Urothelium cell line (cell line): ENCODE results near the gene CNTNAP2.

Experiments used
- DNase-seq: peaks from one replicate; pipeline ENCODE4 v3.0.0; 2011; ENCODE audit warnings: low spot score, mixed read lengths
- FAIRE-seq: peaks from 2 replicates; lab custom pipeline; 2011; peaks lifted over from hg19 to GRCh38; lab: Jason Lieb, UNC

The CNTNAP2 gene

DNA sequence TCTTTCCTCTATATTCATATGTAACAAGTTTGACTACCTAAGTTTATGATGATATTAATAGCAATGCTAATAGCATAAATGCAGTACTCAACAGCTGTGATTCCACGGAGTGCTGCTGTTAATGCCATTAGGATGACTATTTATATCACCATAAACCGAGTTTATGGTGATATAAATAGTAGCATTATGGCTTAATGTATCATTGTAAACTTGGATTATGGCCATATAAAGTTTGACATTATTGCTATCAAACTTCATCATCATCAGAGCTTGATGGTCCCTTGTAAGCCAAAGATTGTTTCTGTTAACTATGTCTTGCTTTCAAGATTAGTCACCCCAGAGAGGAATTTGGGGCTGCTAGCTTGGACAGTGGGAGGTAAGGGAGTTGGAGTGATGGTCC is 1861.6 kb downstream of the CNTNAP2 start:
- FAIRE-seq = no peak
- no peak for DNase-seq

DNA sequence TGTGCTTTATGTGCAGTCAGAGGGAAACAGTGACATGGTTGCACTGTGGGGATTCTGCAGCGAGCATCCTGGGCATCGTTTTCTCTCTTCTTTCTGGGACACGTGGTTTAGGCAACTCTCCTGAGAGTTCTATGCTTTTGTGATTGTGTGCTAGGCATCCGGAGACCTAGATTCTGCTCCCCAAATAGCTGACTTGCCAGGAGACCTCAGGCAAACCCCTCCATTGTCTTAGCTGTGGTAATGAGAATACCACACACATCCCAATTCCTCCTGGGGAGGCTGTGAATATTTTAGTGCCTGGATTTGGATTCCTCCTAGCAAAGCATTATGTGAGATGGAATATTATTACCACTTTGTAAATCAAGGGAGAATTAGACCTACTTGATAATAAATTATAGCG is 1862.0 kb downstream of the CNTNAP2 start:
- DNase-seq = no peak
- FAIRE-seq = no peak

DNA sequence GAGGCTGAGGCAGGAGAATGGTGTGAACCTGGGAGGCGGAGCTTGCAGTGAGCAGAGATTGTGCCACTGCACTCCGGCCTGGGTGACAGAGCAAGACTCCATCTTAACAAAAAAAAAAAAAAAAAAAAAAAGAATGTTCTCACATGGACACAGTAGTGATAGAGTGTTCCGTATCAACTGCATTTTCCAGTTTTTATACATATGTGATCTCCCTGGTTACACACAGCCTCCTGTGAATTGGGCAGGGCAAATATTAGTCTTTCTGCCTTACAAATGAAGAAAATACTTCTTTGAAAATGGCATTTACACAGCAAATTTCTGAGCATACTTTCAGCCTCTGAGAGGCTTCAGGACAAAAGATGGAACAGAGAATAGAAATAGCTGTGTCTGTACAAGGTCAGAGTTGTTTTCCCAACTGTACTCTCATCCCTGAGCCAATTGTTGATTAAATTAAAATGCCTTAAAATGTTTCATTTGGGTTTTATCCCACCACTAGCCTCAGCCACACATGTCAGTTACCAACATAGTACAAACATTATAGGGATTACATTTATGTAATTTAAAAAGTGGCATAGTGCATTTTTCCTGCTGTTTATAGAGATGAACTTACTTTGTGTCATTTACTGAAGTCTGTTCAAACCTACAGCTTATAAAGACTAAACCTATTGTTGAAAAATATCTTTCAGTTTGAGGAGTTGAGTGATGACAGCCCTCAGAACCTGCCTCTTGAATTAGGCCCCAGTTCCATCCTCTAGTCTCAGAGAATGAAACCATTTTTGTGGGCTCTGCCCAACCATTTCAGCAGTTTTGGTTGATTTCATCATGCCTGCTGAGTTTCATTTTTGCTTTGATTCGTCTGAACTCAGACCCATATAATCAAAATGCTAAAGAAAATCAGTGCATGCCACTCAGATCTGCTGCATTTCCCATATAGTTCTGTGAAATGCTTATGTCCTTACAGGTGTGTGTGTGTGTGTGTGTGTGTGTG is 1864.5 kb downstream of the CNTNAP2 start:
- FAIRE-seq (no peak), DNase-seq (no peak)

DNA sequence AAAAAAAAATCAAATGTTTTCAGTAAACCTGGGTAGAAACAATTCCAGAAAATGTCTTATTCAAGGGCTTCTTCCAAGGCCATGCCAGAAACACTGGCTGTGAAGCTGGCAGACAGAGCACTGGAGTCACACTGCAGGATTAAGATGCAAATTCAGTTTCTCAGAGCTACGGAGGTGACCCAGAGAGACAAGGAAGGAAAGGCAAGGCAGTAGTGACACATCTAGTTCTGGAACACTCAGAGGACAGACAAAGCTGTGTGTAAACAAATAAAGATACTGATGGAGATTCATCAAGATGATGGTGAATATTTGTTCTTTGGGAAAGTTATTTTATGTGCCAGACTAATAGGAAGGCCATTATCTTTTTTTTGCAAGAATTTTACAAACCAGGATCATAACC is 1865.7 kb downstream of the CNTNAP2 start:
- FAIRE-seq = no peak
- DNase-seq = no peak

DNA sequence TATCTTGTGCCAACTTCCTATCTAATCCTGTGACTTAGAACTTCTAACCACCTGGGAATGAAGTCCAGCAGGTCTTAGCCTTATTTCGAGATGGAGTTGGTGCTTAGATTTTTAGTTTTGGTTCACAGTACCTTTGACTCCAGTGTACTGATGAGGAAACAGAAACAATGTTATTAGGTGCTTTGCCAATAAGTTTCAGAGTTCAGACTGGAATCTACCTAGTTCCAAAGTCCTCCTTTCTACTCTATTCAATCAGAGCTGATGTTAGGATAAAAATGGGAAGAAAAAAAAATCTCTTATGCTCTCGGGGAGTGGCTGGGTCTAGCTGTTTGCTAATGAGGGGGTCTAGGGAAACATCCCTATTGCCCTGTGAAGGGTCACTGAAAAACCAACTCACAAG is 1867.7 kb downstream of the CNTNAP2 start:
- no peak for FAIRE-seq
- DNase-seq = no peak

DNA sequence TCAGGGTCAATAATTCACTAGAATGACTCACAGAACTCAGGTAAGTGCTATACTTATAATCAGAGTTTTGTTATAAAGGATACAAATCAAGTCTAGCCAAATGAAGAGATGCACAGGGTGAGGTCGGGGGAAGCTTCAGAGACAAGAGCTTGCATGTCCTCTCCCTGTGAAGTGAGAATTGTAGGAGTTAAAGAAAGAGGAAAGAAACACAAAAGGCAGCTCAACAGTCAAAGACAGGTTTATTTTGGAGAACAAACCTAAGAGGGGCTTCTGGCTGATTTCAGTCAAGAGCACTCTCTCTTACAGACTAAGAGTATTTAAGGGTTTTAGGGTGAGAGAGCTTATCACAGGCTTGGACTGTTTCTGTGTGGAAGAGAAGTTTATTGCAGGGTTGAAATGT is 1873.5 kb downstream of the CNTNAP2 start:
- DNase-seq = no peak
- no peak for FAIRE-seq

DNA sequence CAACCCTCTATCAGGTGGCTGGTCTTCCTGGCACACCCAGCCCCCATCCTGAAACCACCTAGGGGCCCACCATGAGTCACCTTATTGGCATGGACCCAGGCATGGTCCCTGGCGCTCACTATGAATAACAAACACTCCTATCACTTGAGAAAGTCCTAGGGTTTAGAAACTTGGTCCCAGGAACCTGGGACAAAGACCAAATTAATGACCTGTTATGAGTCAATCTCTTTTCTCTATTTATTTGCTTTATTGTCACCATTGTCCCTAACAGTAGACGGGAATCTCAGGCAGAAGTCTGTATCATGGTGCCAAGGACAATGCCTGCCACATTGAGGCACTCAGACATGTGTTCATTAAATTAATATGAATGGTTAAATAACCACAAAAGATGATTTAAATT is 1874.3 kb downstream of the CNTNAP2 start:
- DNase-seq (peak; percentile 2), FAIRE-seq (no peak)

DNA sequence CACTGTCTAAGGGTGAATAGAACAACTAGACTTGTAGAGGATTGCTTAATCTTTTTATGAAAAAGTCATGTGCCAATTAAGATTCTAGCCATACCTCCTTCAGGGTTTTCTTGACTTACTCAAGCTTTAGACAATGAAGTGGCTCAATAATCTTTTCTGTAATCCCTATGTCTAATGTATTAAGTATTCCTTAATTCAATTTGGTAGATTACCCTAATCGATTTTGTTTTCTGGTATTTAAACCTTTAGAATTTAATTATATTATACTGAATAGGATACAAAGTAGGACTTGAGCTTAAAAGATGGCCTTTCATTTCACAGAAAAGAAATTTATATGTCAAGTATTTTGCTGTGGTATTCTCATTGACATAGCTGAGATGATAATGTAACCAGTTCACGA is 1876.1 kb downstream of the CNTNAP2 start:
- FAIRE-seq (no peak), DNase-seq (no peak)

DNA sequence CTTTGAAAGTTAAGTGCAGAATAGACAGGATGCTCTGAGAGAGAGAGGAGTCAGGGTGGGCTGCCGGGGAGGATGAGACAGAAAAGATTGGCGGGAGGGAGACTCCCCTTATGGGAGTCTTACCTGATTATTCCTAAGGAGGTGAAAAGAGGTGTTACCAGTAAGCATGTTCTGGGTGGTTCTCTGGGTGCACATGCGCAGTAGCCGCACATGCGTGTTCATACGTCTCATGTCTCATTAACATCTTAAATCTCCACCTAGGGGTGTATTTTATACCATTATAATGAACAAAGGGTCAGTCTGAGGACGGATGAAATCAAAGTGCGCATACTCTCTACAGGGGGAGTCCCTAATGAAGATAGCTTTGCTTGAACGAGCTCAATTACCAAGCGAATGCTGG is 1881.0 kb downstream of the CNTNAP2 start:
- FAIRE-seq (no peak), DNase-seq (no peak)

DNA sequence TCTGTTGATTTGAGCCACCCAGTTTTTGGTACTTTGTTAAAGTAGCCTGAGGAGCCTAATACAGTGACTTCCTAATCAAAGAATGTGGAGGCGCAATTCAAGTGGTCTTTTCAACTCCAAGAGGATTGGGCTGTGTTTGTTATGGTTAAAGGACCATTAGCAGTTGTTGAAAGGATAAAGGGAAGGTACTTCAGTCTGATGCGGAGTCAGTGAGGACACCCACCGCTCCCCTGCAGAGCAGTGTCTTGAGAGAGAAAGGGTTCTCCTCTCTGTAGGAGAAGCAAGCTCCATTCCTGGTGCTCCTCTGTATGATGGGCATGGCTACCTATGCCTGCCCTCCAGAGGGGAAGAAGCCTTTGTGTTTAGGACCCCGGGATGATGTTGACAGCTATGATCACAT is 1883.4 kb downstream of the CNTNAP2 start:
- DNase-seq (no peak), FAIRE-seq (no peak)

DNA sequence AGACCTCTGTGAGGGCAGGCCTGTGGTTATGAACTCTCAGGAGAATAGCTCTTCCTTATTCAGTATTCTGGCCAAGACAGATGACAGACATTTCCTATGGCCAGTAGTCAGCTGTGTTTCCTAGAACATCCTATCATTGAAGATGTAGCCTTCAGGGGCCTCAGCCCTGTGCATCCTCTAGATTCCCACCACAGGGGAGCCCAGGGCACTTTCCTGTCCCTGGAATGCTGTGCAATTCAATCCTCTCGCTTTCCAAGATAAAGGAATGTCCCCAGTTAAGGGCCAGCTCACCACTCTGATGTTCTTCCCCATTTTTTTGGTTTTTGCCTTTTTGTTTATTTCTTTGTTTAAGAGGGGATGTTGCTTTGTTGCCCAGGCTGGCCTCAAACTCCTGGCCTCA is 1895.2 kb downstream of the CNTNAP2 start:
- DNase-seq = no peak
- no peak for FAIRE-seq

DNA sequence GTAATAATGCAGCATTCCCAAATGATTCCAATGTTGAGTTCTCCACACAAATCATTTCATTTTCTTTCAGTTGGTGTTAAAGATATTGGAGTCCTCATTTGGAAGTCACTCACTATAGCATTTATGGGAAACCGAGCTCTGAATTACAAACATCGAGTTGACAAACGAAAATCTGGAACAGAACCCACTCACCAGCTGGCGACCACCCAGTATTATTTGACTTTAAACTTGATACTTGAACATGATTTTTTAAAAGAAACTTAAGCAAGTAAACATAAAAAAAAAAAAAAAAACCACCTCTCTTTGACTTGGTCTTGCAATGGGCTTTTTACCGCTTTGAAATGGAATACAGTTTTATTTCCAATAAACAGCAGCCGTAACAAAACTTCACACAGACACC is 1897.4 kb downstream of the CNTNAP2 start:
- DNase-seq = no peak
- no peak for FAIRE-seq

DNA sequence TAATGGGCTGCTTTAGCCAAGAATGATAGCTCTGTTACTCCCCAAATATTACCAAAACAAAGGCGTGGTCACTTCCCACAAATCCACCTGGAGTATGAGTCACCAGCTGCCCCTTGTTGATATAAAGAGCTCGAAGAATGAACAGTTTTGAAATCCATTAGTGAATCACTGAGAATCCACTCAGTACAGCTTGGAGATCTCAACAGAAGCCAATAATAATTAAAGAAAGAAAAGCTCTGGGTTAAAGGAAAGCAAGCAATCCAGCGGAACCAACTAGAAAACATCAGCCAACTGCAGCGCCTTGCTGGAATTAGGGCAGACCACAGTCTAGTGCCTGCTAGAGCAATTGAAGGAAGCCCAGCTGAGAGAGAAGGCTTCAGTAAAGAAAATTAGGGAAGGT is 1897.9 kb downstream of the CNTNAP2 start:
- DNase-seq (no peak), FAIRE-seq (no peak)

DNA sequence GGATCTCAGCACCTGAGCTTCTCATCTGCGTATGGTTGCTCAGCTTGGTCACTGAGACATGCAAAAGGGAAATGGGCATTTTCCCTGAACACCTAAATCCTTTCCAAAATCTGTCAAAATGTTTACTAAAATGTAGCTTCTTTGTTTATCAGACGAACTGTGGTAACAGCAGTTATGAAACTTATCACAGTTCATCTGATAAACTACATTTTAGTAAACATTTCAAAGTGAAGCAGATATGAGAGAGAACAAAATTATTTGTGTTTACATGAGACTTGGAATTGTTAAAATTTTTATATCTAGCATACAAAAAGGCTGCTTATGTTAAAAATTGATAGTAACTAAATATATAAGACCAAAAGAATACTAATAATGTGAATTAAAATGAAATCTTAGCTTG is 1900.5 kb downstream of the CNTNAP2 start:
- DNase-seq = no peak
- FAIRE-seq = no peak

DNA sequence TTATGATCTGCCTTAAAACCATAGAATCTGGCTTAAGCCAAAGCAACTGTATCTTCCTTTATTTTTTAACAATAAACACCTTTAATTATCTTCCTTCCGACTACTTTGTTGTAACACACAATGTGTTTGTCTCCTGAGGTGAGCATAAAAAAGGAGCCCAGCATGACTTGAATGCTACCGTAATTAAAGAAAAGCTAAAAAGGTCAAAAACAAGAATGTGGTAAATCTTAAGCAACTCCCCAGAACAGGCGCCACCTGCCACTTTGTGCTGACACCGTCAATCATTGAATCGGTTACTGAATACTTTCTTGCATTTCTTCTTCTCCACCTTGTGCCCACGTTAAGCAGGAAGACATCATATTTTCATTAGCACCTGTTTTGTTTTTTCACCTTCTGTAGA is 1904.1 kb downstream of the CNTNAP2 start:
- FAIRE-seq (no peak), DNase-seq (no peak)

DNA sequence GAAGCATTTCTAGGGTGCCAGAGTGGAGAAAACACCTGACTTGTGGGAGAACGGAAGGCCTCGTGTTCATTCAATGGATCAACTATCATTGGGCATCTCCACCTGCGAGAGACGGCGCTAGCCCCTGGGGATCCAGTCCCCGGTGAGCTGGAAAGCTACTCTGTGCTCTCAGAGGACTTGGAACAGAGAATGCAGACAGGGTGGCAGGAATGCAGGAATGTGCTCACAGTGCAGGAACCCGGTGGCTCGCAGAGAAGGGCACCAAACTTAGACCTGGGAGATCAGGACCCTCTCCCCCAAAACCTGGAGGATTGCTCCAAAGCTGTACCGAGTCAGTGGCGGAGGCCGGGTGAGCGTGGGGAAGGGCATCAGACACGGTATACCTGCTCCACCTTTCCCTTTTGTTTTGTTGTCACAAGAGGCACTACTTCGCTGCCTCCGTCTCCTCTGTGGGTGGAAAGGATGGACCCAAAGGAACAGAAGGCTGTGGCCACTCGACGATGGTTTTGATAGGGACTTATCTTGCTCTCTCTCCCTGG is 1905.0 kb downstream of the CNTNAP2 start:
- FAIRE-seq = no peak
- DNase-seq = no peak

DNA sequence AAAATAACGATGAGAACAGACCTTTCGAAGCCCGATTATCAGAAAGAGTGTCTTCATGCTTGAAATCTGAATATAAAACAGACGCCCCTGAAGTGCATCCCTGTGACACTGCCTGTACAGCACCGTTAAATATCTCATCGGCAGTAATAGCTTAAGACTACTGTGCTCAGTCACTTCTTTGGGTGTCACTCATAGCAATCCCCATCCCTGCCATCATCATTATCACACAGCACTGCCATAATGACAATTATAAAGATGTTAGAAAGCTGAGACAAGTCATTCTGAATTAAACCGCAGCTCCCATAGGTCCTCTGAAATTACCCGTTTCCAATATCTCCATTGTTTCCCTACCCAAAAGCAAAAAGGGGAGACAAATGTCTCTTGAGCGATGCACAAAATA is 1906.2 kb downstream of the CNTNAP2 start:
- no peak for DNase-seq
- no peak for FAIRE-seq

DNA sequence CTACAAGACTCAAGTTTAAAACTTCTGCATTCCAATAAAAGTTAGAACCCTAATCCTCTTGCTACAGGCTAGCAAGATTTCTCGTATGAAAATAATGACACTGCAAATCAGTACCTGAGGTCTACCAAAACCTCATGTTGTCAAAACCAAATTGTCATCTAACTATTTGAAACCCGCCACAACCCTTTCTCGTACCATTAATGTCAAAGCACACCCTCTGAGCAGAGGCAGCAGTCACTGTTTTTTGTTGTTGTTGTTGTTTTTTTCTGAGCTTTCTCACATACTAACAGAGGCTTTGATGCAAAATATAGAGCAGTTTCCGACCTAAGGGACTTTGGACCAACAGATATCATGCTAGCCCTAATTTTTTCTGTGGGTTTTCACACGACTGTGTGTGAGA is 1910.1 kb downstream of the CNTNAP2 start:
- FAIRE-seq (no peak), DNase-seq (no peak)

DNA sequence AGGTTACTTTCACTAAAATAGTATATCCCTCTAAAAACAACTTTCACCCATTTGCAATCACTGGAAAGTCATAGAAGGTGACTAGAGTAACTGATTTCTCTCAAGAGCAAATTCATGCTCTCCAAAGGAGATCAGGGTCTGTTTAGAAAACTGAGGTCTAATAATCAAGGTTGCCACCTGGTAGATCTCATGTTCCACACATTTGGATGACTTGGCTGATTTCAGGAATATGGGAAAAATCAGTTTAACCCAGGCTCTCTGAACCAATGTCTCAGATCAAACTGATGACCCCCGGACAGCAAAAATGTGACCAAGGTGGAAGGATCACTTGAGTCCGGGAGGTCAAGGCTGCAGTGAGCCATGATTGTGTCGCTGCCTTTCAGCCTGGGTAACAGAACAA is 1911.6 kb downstream of the CNTNAP2 start:
- FAIRE-seq (no peak), DNase-seq (no peak)

DNA sequence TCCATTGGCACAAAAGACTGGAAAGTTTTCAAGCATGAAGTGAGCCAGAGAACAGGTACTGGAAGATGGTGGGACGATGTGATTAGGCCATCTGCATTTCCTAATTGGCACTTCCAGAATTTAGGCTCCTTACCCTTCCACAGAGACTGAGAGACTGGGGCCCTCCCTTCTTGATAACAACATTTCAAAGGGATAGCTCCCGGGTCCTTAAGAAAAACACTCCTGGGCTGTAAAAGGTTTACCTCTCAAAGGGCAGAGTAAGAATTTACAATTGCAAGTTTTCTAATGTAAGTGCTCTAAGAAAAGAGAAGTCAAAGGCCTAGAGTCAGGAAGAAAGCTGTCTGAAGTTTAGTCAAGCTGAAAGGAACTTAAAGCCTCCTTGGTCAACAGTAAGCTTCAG is 1914.4 kb downstream of the CNTNAP2 start:
- DNase-seq = no peak
- FAIRE-seq = no peak

DNA sequence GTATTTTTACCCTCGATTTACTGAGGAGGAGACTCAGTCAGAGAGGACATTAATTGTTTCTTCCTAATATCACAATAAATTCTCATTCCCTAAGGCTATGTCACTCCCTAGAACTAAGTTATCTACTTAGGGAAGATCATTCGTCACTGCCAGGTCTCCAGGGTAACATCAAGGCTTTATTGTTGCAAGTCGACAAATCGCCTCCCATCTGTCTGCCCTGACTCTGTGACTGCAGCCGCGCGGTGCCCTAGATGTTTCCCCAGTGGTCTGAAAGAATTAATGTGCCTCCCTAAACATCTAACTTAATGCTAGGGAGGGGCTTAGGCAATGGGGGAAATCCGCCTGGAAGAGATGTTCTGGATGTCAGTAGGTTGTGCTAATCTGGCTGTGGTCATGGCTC is 1915.2 kb downstream of the CNTNAP2 start:
- FAIRE-seq (no peak), DNase-seq (no peak)

DNA sequence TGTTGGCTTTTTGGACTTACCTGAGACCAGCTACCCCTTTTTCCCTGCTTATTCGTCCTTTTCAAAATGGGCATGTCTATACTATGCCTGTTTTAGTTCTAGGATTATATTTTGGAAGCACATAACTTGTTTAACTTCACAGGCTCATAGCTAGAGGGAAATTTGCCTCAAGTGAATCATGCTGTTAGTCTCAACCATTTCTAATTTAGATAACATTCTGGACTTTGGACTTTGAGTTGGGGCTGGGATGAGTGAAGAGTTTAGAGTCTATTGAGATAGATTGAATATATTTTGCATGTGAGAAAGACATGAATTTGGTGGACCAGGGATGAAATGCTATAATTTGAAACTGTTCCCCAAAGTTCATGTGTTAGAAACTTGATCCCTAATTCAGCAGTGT is 1919.3 kb downstream of the CNTNAP2 start:
- FAIRE-seq (no peak), DNase-seq (no peak)

DNA sequence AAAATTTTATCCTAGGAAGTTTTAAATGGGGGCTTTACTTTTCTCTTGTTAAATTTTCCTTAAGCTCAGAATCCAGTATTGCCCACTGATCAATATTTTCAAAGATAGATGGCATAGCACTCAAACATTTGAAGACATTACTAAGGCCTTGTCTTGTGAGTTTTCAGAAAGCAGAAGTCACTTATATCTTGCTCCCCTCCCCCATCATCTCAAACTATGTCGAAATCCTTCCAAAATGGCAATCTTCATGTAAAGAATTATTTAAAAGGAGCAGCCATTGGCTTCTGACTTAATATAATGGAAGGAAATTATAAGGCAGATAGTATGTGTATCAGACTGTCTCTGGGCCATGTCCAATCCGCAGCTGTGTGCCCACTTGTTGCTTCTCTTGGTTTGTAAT is 1920.4 kb downstream of the CNTNAP2 start:
- FAIRE-seq = no peak
- no peak for DNase-seq
